Limb (tissue), 2 donors: ENCODE data around the gene MAGI2.
A peak's percentile ranks its signal among the peaks of the same experiment; 100 is the strongest.
"Not testable (repeated sequence)": the region's sequence is repeated elsewhere in the genome, so short reads cannot be mapped to it uniquely, and the experiment has no call there.

ENCODE experiments used
- DNase-seq, 2 donors: peaks; one replicate each; pipeline ENCODE4 v3.0.0-alpha.2; 2016; ENCODE audit errors: extremely low spot score in 2 of 2

Gene MAGI2

GRCh38 chr7:78379148-78379547 lies 1074.3 kb downstream of the MAGI2 start:
- DNase-seq, result no peak

DNA sequence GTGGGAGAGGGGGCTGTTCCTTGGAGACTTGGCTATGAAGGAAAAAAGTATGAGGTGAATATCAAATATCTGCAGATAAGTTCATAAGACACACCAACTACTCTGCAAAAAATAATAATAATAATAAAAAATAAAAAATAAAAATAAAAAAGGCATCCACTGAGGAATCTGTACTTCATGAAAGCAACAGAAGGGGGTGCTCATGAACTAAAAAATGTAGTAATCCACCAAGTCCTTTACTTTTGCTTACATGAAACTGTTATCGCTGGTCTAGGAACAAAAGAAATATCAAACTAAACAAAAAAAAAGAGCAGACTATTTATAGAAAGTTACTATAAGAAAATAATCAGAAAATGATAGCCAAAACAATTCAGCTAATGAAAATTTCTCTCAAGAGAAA lies 1075.9 kb downstream of the MAGI2 start:
- DNase-seq, result no peak

DNA sequence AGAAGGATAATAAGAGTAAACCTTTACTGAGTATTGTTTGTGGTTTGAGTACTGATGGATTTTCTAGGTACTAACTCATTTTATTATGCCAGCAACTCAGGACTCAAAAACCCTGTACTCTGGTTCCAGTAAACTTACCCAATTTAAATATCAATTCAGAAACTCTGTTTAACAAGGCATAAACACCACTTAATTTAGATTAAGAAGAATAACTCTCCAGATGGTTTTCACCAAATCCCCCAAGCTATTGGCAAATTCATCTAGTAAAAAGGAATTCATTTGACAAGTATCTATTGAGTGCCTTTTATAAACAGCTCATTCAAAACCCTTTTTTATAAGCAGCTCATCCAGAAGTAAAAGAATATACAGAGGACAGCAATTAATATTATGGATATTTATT lies 1082.5 kb downstream of the MAGI2 start:
- DNase-seq, result no peak

- DNase-seq, result no peak
These were observed 1084.7 kb downstream of the MAGI2 start for GRCh38 chr7:78368771-78369170.

- DNase-seq, result no peak
These were observed 1086.1 kb downstream of the MAGI2 start for GRCh38 chr7:78367280-78367773.

GRCh38 chr7:78363866-78364265 lies 1089.6 kb downstream of the MAGI2 start:
- no peak for DNase-seq

- no peak for DNase-seq
These were observed 1093.6 kb downstream of the MAGI2 start for GRCh38 chr7:78359836-78360235.

DNA sequence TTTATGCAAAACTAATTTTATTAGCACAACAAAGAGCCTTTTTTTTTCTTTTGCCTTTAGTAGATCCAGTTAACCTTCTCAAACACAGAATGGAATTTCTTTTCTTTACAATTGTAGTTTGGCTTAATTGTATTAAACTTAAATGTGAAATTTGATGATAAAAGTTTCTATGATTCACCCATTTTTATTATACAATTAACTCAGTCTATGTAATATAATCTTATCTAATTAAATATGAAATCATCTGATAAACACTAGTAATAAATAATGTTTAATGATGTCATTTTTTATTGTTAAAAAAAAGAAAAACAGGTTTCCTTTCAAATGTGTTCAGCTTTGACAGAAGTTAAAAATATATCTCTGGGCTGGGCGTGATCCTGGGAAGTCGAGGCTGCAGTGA lies 1095.8 kb downstream of the MAGI2 start:
- no peak for DNase-seq

GRCh38 chr7:78355834-78356233 lies 1097.6 kb downstream of the MAGI2 start:
- DNase-seq, result no peak

GRCh38 chr7:78350926-78351325 lies 1102.5 kb downstream of the MAGI2 start:
- DNase-seq, result no peak

DNA sequence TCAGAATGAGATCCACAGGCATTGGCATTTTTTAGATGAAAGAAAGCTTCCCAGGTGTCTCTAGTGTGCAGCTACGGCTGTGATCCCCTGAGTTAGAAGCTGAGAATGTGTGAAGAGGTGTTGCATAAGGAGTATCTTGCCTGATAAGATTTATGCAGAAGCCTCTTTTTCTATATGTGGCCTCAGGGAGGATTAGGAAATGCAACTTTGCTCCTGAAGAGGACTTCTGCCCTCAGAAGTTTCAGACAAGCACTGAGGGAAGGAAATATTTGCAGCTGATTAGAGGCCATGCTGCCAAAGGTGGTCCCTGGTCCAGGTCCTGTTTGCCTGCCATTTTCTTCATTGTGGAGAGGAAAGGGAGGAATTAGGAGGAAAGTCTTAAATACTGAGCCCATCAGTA lies 1103.1 kb downstream of the MAGI2 start:
- no peak for DNase-seq

- no peak for DNase-seq
These were observed 1106.6 kb downstream of the MAGI2 start for GRCh38 chr7:78346827-78347226.

DNA sequence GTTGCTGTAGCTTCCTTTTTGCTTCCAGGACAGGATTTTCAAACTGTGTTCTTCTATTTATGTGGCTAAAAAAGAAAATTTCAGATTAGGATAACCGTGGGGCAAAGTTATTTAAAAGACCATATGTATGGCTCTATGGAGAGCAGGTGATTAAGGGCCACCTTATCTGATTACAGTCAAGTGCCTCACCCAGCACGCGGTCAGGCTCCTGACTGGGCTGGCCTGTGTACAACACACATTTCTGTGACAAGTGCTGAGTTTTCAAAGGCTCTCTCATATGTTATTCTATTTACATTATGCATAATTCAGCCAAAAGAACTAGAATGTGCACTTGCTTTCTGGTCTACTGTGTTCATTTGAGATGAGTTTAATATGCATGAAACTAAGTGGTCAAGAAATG lies 1107.5 kb downstream of the MAGI2 start:
- DNase-seq, result no peak

DNA sequence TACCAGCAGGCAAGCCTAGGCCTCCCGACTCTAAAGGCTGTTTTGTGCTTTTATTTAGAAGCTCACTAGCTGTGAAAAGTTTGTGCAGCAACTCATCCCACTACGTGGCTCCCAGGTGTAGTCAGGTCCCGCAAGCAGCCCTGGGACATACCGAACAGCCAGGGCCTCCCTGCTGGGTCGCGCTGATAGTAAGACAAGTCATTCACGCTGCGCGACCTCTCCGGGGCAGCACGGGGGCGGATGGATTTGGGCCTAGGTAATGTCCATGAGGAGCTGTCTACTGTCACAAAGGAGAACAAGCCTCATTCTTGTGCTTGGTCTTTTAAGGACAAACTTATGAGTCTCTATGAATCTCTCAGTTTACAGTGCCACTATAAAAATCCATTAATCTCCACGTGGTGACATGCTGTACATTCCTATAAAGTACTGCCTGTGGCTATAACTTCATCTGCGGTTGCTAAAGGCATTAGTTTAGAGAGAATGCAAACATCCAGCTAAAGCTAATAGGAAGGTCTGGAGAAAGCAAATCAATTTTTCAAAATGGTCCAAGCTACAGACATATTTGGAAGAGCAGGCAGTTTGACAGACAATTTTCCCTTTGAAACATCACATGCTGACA lies 1108.1 kb downstream of the MAGI2 start:
- no peak for DNase-seq

- no peak for DNase-seq
These were observed 1119.0 kb downstream of the MAGI2 start for GRCh38 chr7:78334426-78334825.

- DNase-seq, result no peak
These were observed 1119.7 kb downstream of the MAGI2 start for GRCh38 chr7:78333530-78334425.

DNA sequence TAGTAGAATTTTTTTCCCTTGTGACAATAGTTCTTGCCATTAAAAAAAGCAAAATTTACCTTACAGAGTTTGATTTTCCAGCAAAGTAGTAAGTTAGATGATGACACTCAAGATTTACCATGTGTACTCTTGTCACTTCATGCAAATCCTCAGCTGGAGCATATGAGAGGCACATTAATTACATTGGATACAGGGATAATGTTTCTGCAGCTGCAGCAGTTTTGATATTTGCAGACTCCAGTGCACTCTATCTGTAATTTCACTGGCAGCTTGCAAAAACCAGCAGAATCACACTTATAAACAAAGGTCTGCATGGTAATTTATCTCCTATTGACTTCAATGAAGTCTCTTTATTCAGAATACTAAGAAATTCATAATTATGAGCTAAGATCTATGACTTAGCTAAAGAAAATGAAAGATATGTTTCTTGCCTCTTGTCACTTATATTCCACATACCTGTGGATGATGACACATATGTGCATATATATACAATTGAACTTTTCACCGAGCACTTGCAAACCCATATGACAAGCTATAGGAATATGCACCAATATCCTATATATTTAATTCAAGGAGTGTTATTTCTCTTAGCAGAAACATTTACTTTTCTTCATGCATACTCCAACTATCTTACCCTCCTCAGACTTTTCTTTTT lies 1124.3 kb downstream of the MAGI2 start:
- DNase-seq, result peak in 1 of 2 donors; percentile 27

DNA sequence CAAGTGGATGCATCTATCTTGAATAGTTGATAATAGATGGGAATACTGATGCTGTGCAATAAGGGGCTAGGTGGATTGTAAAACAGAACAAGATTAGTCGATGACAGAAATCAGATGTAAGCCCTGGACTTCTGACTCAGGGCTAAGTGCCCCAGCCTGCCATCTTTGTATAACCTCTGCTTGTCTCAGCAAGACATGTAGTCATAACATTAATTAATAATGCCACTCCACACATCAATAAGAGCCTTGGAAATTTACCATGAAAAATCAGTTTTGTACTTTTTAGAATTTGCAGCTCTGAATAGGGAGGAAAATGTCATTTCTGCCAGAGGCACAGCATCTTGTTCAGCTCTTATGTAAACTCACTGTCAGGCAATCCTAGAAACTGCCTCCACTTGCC lies 1125.7 kb downstream of the MAGI2 start:
- DNase-seq, result no peak

DNA sequence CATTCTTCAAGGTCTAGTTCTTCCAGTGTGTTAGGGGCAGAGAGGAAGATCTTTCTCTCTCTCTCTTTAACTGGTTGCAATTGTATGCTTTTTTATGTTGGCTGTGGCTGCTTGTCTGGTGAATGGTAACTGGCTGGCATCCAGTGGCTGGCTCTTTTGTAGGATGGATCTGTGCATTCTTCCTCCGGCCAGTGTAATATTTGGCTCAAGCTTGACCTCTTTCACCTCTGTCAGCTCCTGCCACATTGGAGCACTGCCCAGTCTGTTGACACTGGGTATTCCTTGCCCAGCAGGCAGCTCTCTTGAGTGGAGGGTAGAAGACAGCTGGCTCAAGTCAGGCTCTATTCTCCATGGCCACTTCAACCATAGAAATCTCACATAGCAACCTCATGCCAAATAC lies 1126.6 kb downstream of the MAGI2 start:
- no peak for DNase-seq

- no peak for DNase-seq
These were observed 1127.3 kb downstream of the MAGI2 start for GRCh38 chr7:78326189-78326588.

DNA sequence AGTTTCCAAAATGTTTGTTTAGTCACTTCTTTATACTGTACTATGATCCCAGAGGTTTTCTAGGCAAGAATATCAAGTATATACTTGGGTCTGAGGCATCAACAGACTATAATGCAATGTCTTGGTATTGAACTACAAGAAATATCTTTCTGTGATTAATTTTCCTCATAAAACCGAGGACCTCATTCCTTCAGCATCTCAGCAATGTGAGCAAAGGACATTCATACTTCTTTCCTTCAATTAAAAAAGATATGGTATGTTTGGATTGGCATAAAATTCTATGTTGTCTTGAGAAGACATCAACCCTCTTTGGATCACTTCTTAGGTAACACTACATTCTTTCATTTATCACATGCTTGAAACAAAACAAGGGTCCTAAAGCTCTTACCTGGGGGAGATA lies 1130.3 kb downstream of the MAGI2 start:
- no peak for DNase-seq

- not testable (repeated sequence) for DNase-seq
These were observed 1131.2 kb downstream of the MAGI2 start for GRCh38 chr7:78322231-78322630.
